ENCODE data around the gene DMRTA2. TPM values are rescaled to one million over a fixed set of nuclear protein-coding genes. Genes with fewer than 3 reads are reported as not detected.

The DMRTA2 gene
- total RNA-seq, 2 donors from 2014 or later = not detected

DNA sequence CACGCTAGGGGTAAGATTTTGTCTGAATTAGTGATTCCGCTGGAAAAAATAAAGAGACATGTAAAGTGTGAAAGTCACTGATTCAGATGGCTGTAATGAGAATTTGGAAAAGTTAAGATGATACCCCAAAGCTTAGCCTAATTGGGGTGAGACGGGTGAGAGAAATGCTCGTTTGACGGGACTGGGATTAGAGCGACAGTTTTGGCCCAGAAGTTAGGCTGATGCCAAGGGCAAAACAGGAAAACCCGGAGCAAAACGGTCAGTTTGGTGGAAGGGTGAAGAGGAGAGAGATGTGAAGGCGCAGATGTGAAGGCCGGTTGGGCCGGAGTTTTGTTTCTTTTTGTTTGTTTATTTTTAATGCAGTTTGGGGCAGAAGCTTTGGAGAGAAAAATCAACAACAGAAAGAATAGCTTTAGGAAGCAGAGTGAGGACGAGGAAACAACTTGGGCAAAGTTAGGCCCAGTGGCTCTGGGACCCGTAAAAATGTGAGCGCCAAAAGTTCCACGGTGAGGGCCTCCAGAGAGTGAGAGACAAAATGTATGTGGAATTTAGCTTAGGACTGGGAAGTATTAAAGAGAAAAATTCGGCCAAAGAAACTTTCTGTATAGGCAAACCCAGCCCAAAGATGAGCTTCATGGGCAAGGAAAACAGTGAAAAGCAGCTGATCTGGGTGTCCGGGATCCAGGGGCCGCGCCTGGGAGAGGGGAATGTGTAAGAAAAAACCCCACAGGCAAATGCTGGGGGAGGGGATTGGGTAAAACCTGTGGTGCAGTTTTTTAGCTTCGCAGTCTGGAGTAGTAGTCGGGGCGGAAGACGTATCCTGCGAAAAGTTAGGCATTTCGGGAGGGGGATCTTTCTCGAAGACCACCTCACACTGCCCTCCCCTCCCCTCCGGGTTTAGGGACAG lies 1.2 kb downstream of the DMRTA2 start:
- no peak overlapping the region for H3K4me3 ChIP-seq
- H3K4me1 ChIP-seq = peaks cover 59% of the 10 kb centered on the region
- DNase-seq (no peak), ATAC-seq (no peak)
- H3K9me3 ChIP-seq = no peaks in the 10 kb centered on the region
- H3K27me3 ChIP-seq = peaks cover 2 to 77% of the 10 kb centered on the region in 2 donors
- no peak overlapping the region for H3K27ac ChIP-seq
- intact Hi-C loops (cut with DNase I) = no loop called here
- WGBS, 2 donors = 24 to 30% methylated on average over 27 of the region's 27 CpGs
- TF ChIP-seq, protein P1, sequence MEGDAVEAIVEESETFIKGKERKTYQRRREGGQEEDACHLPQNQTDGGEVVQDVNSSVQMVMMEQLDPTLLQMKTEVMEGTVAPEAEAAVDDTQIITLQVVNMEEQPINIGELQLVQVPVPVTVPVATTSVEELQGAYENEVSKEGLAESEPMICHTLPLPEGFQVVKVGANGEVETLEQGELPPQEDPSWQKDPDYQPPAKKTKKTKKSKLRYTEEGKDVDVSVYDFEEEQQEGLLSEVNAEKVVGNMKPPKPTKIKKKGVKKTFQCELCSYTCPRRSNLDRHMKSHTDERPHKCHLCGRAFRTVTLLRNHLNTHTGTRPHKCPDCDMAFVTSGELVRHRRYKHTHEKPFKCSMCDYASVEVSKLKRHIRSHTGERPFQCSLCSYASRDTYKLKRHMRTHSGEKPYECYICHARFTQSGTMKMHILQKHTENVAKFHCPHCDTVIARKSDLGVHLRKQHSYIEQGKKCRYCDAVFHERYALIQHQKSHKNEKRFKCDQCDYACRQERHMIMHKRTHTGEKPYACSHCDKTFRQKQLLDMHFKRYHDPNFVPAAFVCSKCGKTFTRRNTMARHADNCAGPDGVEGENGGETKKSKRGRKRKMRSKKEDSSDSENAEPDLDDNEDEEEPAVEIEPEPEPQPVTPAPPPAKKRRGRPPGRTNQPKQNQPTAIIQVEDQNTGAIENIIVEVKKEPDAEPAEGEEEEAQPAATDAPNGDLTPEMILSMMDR (IDR thresholded peaks at IDR 0.05) = no peak
- TF ChIP-seq POLR2A (IDR thresholded peaks at IDR 0.05) = no peak
- H3K36me3 ChIP-seq (replicated peaks in 1 of 2; ENCODE audit: insufficient read depth in 1 of 2, low read depth in 2 of 2) = no peaks in the 10 kb centered on the region

DNA sequence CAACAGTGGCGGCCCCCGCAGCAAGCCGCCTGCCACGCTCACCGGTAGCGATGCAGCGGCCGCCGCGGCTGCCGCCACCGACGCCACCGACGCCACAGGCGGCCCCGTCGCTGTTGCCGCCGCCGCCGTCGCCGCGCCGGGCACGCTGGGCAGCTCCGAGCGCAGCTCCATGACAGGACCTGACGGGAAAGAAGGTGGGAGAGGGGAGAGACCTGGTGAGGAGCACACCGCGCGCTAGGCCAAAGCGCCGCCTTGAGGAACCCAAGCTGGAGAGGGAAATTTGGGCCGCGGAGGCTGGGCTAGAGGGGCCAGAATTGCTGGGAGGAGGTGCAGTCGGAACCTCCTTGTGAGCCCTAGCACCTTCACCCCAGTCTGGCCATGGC lies 1.9 kb downstream of the DMRTA2 start:
- intact Hi-C loops (cut with DNase I) = no loop called here
- no peak for DNase-seq
- Histone ChIP-seq H3K4me3 (no peak overlapping the region), H3K27me3 (peaks cover 2 to 82% of the 10 kb centered on the region in 2 donors), H3K9me3 (no peaks in the 10 kb centered on the region), H3K36me3 (replicated peaks in 1 of 2; ENCODE audit: insufficient read depth in 1 of 2, low read depth in 2 of 2) (no peaks in the 10 kb centered on the region), H3K27ac (no peak overlapping the region), H3K4me1 (peaks cover 59% of the 10 kb centered on the region)
- TF ChIP-seq, protein P1 (IDR thresholded peaks at IDR 0.05) = no peak
- TF ChIP-seq POLR2A (IDR thresholded peaks at IDR 0.05) = no peak
- WGBS, 2 donors = 5 to 15% methylated on average over 9 to 37 of the region's 38 CpGs
- ATAC-seq = no peak

DNA sequence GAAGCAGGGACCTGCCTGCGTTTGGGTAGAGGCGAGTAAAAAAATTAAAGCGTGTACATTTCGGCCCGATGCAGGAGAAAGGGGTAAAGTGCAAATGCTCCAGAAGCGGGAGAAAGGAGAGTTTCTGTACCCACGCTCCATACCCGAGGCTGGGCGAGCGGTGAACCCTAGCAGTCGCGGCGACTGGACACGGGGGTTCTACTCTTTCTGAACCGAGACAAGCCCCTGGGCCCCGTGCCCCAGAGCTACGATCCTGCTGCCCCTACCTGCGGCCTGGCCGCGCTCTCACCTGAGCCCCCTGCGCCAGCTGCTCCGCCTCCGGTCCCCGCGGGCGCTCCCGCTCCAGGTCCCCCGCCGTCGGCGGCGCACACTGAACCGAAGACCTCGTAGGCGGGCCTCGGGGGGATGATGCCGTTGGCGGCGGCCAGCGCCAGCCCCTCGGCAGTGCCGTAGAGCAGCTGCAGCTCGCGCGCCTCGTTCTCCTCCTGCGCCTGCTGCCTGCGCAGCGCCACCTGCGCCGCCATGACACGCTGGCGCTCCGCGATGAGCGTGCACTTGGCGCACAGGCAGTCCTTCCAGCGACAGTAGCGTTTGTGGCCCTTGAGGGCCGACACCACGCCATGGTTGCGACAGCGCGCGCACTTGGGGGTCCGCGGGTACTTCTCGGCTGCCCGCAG lies 2.4 kb downstream of the DMRTA2 start:
- Histone ChIP-seq H3K4me3 (no peak overlapping the region), H3K9me3 (no peaks in the 10 kb centered on the region), H3K36me3 (replicated peaks in 1 of 2; ENCODE audit: insufficient read depth in 1 of 2, low read depth in 2 of 2) (no peaks in the 10 kb centered on the region), H3K27ac (no peak overlapping the region), H3K27me3 (peaks cover 2 to 87% of the 10 kb centered on the region in 2 donors), H3K4me1 (peaks cover 58% of the 10 kb centered on the region)
- no peak for DNase-seq
- TF ChIP-seq POLR2A (IDR thresholded peaks at IDR 0.05) = no peak
- TF ChIP-seq, protein P1 (IDR thresholded peaks at IDR 0.05) = no peak
- no peak for ATAC-seq
- intact Hi-C loops (cut with DNase I) = no loop called here
- WGBS, 2 donors = 6 to 9% methylated on average over 17 to 69 of the region's 69 CpGs

DNA sequence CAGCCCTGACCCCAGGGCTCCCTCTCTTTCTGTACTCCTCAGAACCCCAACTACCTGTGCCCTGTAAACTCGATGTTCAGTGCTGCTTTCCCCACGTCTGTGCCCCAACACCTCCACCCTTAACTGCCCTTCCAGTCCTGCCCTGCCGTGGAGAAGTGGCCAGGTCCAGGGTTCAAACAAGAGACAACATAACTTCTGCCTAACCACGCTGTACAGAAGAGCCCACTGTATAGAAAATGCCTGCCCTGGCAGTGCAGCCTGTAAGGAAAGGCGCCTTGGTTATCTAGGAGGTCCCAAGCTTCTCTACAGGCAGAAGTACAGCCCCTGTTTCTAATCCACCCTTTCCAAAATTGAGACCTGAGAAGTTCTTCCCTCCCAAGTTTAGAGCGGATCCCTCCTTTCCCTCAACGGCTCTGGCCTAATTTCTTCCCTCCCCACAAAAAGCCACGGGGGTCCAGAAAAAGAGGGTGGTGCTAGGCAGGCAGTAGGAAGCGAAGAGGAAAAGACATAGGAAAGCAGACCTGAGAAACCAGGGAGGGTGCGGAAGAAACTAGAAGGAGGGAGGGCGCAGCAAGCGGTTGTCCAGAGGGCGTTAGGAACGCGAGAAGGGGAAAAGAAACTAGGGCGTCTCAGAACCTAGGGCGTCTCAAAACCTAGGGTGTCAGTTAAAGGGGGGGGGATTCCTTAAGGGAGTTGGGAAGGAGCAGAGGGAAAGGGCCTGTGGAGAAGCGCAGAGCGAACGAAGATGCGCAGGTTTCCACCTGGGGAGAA lies 3.2 kb downstream of the DMRTA2 start:
- peaks cover 2 to 87% of the 10 kb centered on the region in 2 donors for H3K27me3 ChIP-seq

More for the DNA sequence above, 3.2 kb downstream of the DMRTA2 start:
- no peaks in the 10 kb centered on the region for H3K36me3 ChIP-seq (replicated peaks in 1 of 2; ENCODE audit: insufficient read depth in 1 of 2, low read depth in 2 of 2)
- H3K4me1 ChIP-seq = peaks cover 51% of the 10 kb centered on the region
- intact Hi-C loops (cut with DNase I) = no loop called here
- 19 to 29% methylated on average over 21 of the region's 21 CpGs for WGBS, 2 donors
- ATAC-seq (no peak), DNase-seq (no peak)
- no peak overlapping the region for H3K4me3 ChIP-seq
- no peak for TF ChIP-seq POLR2A (IDR thresholded peaks at IDR 0.05)
- H3K9me3 ChIP-seq = no peaks in the 10 kb centered on the region
- H3K27ac ChIP-seq = no peak overlapping the region

Measured in body of pancreas (tissue), 4 donors.